ENCODE results near the gene NRP2.

Gene NRP2

GRCh38 chr2:205759257-205759656, 77.0 kb downstream of the NRP2 start:
- no peak for DNase-seq

- DNase-seq = no peak
Observed at GRCh38 chr2:205759732-205760131, 77.4 kb downstream of the NRP2 start.

DNA sequence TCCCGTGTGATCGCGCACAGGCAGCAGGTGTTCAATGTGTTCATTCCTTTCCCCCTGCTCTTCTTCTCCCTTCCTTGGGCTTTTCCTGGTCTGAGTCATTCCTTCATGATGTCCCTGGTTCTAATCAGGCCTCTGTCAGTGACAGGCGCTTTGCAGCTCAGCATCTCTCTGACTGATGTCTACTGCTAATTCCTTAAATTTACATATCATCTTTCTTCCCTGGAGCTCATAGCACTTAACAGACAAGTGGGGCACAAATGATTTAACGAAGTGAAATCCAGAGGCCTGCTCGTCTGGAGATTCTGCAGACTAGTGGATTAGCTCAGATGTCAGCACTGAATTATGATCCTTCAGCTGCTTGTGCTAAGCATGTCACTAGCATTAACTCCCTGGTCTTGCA, 77.9 kb downstream of the NRP2 start:
- DNase-seq = no peak

GRCh38 chr2:205761421-205761820, 79.1 kb downstream of the NRP2 start:
- DNase-seq = no peak

DNA sequence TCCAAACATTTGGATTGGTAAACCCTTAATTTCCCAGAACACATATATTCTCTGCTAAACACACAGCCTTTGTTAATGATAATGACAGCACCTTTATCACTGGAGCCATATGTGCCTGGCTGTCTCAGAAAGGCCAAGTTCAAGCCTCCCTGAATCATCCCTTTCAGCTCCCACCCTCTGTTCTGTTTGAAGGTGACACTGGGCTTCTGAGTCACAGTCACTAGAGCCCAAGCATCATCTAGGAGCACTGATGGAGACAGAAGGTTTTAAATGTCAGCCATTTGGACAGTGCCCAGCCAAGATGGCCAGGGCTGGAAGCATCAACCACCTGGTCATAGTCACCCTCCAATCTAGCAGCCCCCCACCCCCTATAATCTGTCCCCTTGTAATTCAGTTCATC, 80.6 kb downstream of the NRP2 start:
- no peak for DNase-seq

- DNase-seq = peak; percentile 22
Observed at GRCh38 chr2:205763708-205764211, 81.5 kb downstream of the NRP2 start.

GRCh38 chr2:205764270-205764746, 82.0 kb downstream of the NRP2 start:
- DNase-seq = no peak

GRCh38 chr2:205765151-205765550, 82.8 kb downstream of the NRP2 start:
- DNase-seq = no peak

DNA sequence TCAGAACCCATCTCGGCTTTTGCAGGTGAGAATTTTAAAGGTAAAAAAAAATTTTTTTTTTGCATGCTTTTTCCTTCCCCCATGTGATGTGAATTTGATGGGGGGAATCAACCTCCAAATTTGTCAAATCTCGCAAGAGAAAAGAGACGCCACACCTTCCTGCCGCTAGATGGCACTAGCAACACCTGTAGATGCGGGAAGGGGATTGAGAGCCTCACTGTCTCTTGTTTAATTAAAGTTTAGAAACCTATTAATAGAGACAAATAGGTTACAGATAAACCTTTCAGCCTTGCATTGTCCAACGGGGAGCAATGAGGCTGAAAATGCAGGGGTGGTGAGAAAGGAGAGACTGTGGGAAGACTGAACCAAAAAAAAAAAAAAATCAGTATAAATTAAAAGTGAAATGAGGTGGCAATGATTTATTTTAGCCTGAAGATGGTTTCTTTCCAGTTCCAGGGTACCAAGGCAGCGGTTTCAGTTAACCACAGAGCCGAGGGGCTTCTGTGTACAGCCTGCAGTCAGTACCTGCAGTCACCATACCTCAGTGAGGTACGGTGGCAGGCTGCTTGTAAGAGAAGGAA, 84.6 kb downstream of the NRP2 start:
- DNase-seq = no peak

DNA sequence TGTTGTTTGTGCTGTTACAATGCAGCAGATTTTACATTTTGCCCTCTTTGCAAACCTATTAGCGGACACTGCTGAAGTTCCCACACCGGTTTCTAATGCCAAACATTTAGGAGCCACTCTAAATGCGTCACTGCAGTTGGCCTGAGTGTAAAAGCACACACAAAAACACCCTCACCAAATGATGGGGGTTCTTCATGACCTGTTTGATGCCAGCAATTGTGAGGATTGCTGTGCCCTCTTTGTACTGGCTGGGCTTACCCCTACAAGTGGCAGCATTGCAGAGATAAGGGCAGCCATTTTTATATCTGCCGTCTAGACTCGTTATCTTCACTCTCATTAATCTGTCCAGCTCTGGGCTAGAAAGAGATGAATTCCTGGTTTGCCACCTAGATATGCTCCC, 85.3 kb downstream of the NRP2 start:
- DNase-seq = no peak

GRCh38 chr2:205768341-205768740, 86.0 kb downstream of the NRP2 start:
- DNase-seq = no peak

DNA sequence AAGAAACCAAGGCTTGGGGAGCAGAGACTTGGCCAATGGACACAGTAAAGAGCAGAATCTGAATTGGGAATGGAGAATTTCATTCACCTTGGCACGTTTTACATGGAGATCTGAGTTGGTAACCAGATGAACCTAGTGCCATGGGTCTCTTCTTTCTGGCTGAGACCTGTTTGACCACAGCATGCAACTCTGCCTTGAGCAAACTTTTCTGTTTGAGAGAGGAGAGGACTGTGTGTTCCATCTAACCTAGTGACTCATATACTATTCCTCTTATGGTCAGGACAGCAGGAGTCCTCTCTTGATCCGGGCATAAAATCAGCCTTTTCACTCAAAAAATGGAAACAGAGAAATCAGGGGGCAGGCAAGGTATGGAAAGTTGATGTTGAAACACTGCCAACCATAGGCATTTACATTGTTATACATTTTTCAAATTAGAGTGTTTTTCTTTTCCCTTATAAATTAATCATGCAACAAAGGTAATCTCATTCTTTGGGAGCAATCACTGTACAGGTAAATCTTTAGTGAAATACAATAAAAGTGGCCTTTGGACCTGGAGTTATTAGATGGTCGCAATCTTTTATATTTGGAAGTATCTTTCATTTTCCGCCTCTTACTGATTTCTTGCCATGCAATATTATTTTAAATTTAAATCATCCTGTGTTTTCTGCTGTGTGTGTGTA, 86.7 kb downstream of the NRP2 start:
- no peak for DNase-seq

- DNase-seq = no peak
Observed at GRCh38 chr2:205769495-205769850, 87.2 kb downstream of the NRP2 start.

GRCh38 chr2:205769879-205770278, 87.6 kb downstream of the NRP2 start:
- DNase-seq = no peak

DNA sequence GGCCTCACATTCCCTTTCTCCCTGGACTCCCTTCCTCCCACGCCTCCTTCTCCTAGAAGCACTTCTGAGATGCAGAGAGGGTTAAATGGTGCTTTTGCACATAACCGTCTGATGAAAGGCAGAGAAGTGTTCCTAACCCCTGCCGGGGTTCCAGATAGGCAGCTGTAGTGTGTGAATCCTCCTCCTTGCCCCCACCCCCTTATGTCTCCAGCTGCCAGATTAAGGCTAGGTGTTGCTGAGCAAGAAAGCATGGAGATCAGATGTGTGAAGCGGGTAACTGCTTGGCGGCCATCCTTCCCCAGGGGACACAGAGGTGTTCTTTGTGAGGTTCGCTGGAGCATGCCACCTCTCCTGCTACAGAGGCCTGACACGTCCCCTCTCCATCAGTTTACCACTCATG, 88.3 kb downstream of the NRP2 start:
- no peak for DNase-seq

GRCh38 chr2:205771031-205771430, 88.7 kb downstream of the NRP2 start:
- no peak for DNase-seq

DNA sequence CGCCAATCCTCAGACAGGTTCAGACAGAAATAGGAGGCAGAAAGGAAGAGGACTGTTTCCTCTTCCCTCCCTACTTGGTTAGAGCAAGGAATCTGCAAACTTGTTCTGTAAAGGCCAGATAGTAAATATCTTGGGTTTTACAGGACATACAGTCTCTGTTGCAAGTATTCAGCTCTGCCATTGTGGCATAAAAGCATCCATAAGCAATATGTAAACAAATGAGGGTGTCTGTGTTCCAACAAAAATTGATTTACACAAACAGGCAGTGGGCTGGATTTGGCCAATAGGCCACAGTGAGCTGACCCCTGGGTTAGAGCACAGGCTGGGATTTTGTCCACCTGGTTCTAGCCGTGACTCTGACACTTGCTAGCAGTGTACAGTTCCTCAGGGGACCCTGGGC, 89.4 kb downstream of the NRP2 start:
- no peak for DNase-seq

DNA sequence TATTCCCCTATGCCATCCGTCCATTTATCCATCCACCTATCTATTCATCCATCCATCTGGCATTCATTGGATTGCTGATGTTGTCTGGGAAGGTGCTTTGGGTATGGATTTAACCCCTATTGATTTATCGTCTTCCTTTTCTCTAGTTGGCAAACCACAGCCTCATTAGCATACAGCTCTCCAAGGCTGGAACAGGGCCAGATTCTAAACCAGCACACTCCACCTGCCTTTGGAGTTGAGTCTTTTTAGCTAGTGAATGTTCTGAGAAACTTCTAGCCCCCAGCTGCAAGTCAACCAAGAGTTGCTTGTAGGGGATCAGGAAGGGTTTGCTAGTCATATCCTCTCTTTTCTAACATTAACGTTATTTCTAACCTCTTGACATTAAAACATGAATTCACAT, 90.7 kb downstream of the NRP2 start:
- no peak for DNase-seq

GRCh38 chr2:205773989-205774388, 91.7 kb downstream of the NRP2 start:
- no peak for DNase-seq

DNA sequence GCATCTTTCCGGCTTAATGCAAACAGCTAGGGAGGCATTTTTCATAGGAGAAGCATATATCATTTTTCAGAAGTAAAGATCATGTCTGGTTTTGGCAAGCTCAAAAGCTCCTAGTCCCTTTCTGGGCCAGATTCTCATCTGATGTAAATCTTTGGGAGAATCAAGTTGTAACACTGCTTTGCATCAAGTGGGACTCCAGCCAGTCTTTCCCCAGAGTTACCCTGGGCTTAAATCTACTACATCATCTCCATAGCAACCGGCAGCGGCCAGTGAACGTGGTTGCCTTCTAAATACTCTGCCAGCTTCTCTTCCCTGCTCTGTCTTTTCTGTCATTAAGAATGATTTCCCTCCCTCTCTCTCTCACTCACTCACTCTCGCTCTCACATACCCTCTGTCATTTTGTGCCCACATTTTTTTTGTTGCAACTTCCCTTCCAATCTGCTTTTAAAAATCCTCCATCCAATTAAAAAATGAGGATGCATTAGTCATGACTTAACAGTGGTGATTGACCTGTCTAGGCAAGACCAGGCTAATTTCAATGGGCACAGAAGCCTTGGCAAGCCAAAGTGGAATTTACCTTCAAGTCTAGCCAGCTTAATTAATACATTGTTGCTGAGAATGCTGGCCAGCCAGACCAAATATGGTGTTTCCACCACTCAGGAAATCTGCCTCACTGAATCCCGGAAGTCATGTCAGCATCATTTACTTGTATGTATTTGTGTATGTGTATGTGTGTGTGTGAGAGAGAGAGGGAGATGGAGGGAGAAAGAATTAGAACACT, 93.0 kb downstream of the NRP2 start:
- DNase-seq = no peak

GRCh38 chr2:205776139-205776538, 93.8 kb downstream of the NRP2 start:
- DNase-seq = no peak

DNA sequence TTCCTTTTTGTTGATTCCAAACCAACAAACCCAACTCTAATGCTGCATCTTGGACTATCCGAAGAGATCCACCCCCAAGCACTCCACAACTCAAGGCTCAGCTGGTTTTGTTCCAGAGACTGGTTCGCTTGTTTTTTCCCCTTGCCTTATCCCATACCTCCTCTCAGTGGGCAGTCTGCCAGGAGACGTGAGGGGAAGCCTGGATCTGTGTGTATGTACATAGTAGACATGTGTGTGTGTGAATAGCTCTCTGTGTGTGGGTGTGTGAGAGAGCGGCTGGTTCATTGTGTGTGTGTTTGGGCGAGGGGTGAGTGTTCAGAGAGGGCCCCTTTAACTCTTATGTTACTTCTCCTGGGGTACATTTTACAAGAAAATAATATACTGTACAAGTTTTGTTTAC, 94.4 kb downstream of the NRP2 start:
- no peak for DNase-seq

DNA sequence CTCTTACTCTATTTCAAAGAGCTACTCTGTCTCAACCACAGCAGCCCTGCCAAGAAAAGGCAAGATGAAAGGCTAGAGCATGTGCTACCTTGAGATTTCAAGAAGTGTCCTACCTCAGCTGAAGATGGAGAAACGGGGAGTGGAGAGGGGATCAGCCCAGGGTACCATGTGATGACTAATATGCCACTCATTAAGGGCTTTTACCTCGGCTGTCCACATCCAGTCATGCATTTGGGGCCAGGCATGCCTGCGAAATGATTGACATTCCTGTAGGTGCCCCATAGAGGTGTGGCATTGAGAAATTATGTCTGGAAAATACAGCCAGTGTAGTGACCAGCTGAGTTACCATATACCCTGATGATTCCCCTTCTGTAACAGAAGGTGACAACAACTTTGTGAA, 96.1 kb downstream of the NRP2 start:
- DNase-seq = no peak

DNA sequence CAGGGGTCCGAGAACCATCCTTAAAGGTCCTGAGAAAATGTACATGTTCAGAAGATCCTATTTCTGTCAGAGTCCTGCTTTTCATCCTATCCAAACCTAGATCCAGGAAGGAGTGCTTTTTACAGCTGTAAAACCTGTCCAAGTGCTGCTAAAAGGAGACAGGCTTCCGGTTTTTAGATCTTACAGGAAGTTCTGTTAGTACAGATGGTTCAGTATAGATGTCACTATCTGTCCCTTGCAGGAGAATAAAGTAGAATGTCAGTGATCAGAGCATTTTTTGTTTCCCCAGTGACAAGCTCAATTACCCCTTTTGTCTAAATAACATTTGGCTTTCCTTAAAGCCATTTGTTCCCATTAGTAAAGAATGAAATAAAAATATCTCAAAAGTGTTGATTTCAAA, 98.3 kb downstream of the NRP2 start:
- DNase-seq = no peak
